GM23338 (cell line): ENCODE data around the gene CCDC152. TPM values are rescaled to one million over a fixed set of nuclear protein-coding genes. Genes with fewer than 3 reads are reported as not detected.

Source experiments
- ATAC-seq: fragments of 200-7000 bp; cut with Tn5 transposase; 3 replicates; pipeline ENCODE4 v1.9.1; 2020
- DNase-seq: peaks from one replicate; pipeline ENCODE4 v3.0.0-alpha.2; 2015; ENCODE audit warnings: low spot score
- H2AFZ ChIP-seq: fragments of 200-600 bp; sonication (generic); 2 replicates; pipeline ENCODE4 v1.8.0; 2016; ENCODE audit warnings: antibody characterized with exemption, mild to moderate bottlenecking, moderate library complexity
- H3F3A ChIP-seq: fragments of 200-600 bp; sonication (generic); replicated peaks from 2 replicates; pipeline ENCODE4 v1.8.0; 2017; ENCODE audit warnings: antibody characterized with exemption, mixed run types, low read depth
- H3K27ac ChIP-seq: fragments of 200-600 bp; sonication (generic); 2 replicates; pipeline ENCODE4 v1.6.1; 2016; ENCODE audit warnings: low read depth
- H3K27me3 ChIP-seq: fragments of 200-600 bp; sonication (generic); 2 replicates; pipeline ENCODE4 v1.8.0; 2016; ENCODE audit warnings: mild to moderate bottlenecking, mixed run types, moderate library complexity; ENCODE audit not compliant: insufficient read depth
- H3K36me3 ChIP-seq: fragments of 200-600 bp; sonication (generic); 2 replicates; pipeline ENCODE4 v1.8.0; 2016; ENCODE audit warnings: mild to moderate bottlenecking; ENCODE audit not compliant: insufficient read depth
- H3K4me1 ChIP-seq: fragments of 200-600 bp; sonication (generic); 2 replicates; pipeline ENCODE4 v1.8.0; 2016; ENCODE audit warnings: mild to moderate bottlenecking, moderate library complexity; ENCODE audit not compliant: insufficient read depth
- H3K4me2 ChIP-seq: fragments of 200-600 bp; sonication (generic); 2 replicates; pipeline ENCODE4 v1.7.1; 2017; ENCODE audit warnings: mixed run types
- H3K4me3 ChIP-seq: fragments of 200-600 bp; sonication (generic); 2 replicates; pipeline ENCODE4 v1.6.1; 2016; ENCODE audit warnings: mixed run types
- H3K79me2 ChIP-seq: fragments of 200-600 bp; sonication (generic); replicated peaks from 2 replicates; pipeline ENCODE4 v1.8.0; 2017; ENCODE audit warnings: mild to moderate bottlenecking; ENCODE audit not compliant: insufficient read depth
- H3K9me2 ChIP-seq: fragments of 200-600 bp; sonication (generic); 2 replicates; pipeline ENCODE4 v1.8.0; 2017; ENCODE audit not compliant: insufficient read depth
- H4K20me1 ChIP-seq: fragments of 200-600 bp; sonication (generic); replicated peaks from 2 replicates; pipeline ENCODE4 v1.8.0; 2017; ENCODE audit warnings: mild to moderate bottlenecking; ENCODE audit not compliant: insufficient read depth
- H3K27ac Mint-ChIP-seq: 2 replicates; pipeline ENCODE4 v1.8.0; 2020; ENCODE audit warnings: inconsistent platforms, mild to moderate bottlenecking, moderate library complexity, mixed read lengths
- H3K27me3 Mint-ChIP-seq: 3 replicates; pipeline ENCODE4 v1.8.0; 2022; ENCODE audit warnings: low read depth, mild to moderate bottlenecking, moderate library complexity, mixed read lengths, inconsistent platforms; ENCODE audit not compliant: insufficient read depth, poor library complexity
- H3K36me3 Mint-ChIP-seq: 3 replicates; pipeline ENCODE4 v1.8.0; 2021; ENCODE audit warnings: low read depth, mild to moderate bottlenecking, inconsistent platforms, moderate library complexity, mixed read lengths
- H3K4me1 Mint-ChIP-seq: 3 replicates; pipeline ENCODE4 v1.8.0; 2020; ENCODE audit warnings: mild to moderate bottlenecking, inconsistent platforms, mixed read lengths
- H3K4me3 Mint-ChIP-seq: 3 replicates; pipeline ENCODE4 v1.8.0; 2021; ENCODE audit warnings: moderate library complexity, mild to moderate bottlenecking, inconsistent platforms, mixed read lengths
- H3K9me3 Mint-ChIP-seq: 3 replicates; pipeline ENCODE4 v1.8.0; 2020; ENCODE audit warnings: moderate library complexity, mild to moderate bottlenecking, inconsistent platforms, mixed read lengths
- CREB1 ChIP-seq: fragments of 250-450 bp; sonication (Bioruptor Pico); IDR thresholded peaks from 2 replicates; pipeline ENCODE4 v1.5.0; 2020; ENCODE audit warnings: low read depth, mild to moderate bottlenecking, moderate library complexity
- CTCF ChIP-seq, 2 experiments: fragments of 200-600 bp in 1 of 2; sonication (generic) in 1 of 2; conservative IDR thresholded peaks; 2 replicates each; pipeline versions ENCODE4 v1.5.1 to v1.6.1; 2016 to 2017; ENCODE audit warnings: antibody characterized with exemption in 2 of 2, low read depth in 2 of 2, mild to moderate bottlenecking in 2 of 2, moderate library complexity in 1 of 2
- ETS1 ChIP-seq: IDR thresholded peaks from 2 replicates; pipeline ENCODE4 v1.6.1; 2016; ENCODE audit warnings: antibody characterized with exemption
- EZH2 ChIP-seq: fragments of 200-600 bp; sonication (generic); IDR thresholded peaks from one replicate; pipeline ENCODE4 v1.8.0; 2017; ENCODE audit warnings: antibody characterized with exemption, mild to moderate bottlenecking, low read depth; ENCODE audit not compliant: unreplicated experiment
- EZH2phosphoT487 ChIP-seq: fragments of 200-600 bp; sonication (generic); IDR thresholded peaks from one replicate; pipeline ENCODE4 v1.8.1; 2018; ENCODE audit warnings: antibody characterized with exemption; ENCODE audit not compliant: unreplicated experiment
- JUNB ChIP-seq: IDR thresholded peaks from one replicate; pipeline ENCODE4 v1.6.1; 2016; ENCODE audit warnings: antibody characterized with exemption; ENCODE audit not compliant: unreplicated experiment
- NANOG ChIP-seq: IDR thresholded peaks from 2 replicates; pipeline ENCODE4 v1.6.1; 2016; ENCODE audit warnings: antibody characterized with exemption, borderline replicate concordance
- POLR2AphosphoS5 ChIP-seq: IDR thresholded peaks from 2 replicates; pipeline ENCODE4 v1.6.1; 2016; ENCODE audit warnings: antibody characterized with exemption, low read depth
- REST ChIP-seq: IDR thresholded peaks from one replicate; pipeline ENCODE4 v1.6.1; 2018; ENCODE audit warnings: antibody characterized with exemption; ENCODE audit not compliant: unreplicated experiment
- STAT1 ChIP-seq: IDR thresholded peaks from one replicate; pipeline ENCODE4 v1.6.1; 2016; ENCODE audit warnings: antibody characterized with exemption; ENCODE audit not compliant: unreplicated experiment
- ZNF114 ChIP-seq: fragments of 250-450 bp; sonication (Bioruptor Pico); IDR thresholded peaks from 2 replicates; pipeline ENCODE4 v1.5.0; 2020; ENCODE audit warnings: mild to moderate bottlenecking, moderate library complexity
- ZNF331 ChIP-seq: fragments of 250-450 bp; sonication (Bioruptor Pico); IDR thresholded peaks from 2 replicates; pipeline ENCODE4 v1.5.0; 2020; ENCODE audit warnings: low read depth, mild to moderate bottlenecking, moderate library complexity
- ZNF462 ChIP-seq: fragments of 250-450 bp; sonication (Bioruptor Pico); IDR thresholded peaks from 2 replicates; pipeline ENCODE4 v1.5.0; 2020; ENCODE audit warnings: mild to moderate bottlenecking, moderate library complexity
- polyA plus RNA-seq: library from polyadenylated mRNA; unstranded; fragments of >200 nt; fragmentation: Nextera tagmentation; extraction: Ambion mirVana; gene quantifications from 2 replicates; pipeline ENCODE4 v1.2.1, GENCODE V29; 2016
- total RNA-seq: library from RNA; depleted of rRNA; stranded (reverse); fragments of >200 nt; shearing (Covaris generic); gene quantifications from 2 replicates; pipeline ENCODE4 v1.2.3, GENCODE V29; 2014

The CCDC152 gene
- total and polyA plus RNA-seq, 2 experiments from 2014 or later, result 16.2 to 75.9 TPM

GRCh38 chr5:42751044-42751443, 5.6 kb upstream of the CCDC152 start:
- Histone ChIP-seq H3K36me3 (no peaks in the 10 kb centered on the region), H4K20me1 (no peaks in the 10 kb centered on the region), H3K4me3 (no peak overlapping the region), H3K79me2 (no peaks in the 10 kb centered on the region), H3K4me1 (no peaks in the 10 kb centered on the region), H3K9me2 (no peaks in the 10 kb centered on the region), H3K27me3 (no peaks in the 10 kb centered on the region), H2AFZ (no peak overlapping the region), H3K27ac (no peak overlapping the region), H3F3A (no peaks in the 10 kb centered on the region), H3K4me2 (no peak overlapping the region)
- Mint-ChIP-seq H3K27ac (no peak overlapping the region), H3K27me3 (no peaks in the 10 kb centered on the region), H3K4me3 (no peak overlapping the region), H3K4me1 (no peaks in the 10 kb centered on the region), H3K36me3 (no peaks in the 10 kb centered on the region), H3K9me3 (no peaks in the 10 kb centered on the region)
- no peak for DNase-seq
- ATAC-seq, result no peak
- TF ChIP-seq POLR2AphosphoS5 (no peak), REST (no peak), ZNF114 (CRISPR knock-in tag) (no peak), ETS1 (no peak), CREB1 (CRISPR knock-in tag) (no peak), EZH2 (no peak), EZH2phosphoT487 (no peak), ZNF462 (no peak), STAT1 (no peak), CTCF (conservative IDR thresholded peaks at IDR 0.05; ENCODE audit: low read depth in 2 of 2) (no peak), JUNB (no peak), NANOG (no peak), ZNF331 (CRISPR knock-in tag) (no peak)
